B cell (primary cell): ENCODE data around the gene RAP1GAP2. TPM values are rescaled to one million over a fixed set of nuclear protein-coding genes. Genes with fewer than 3 reads are reported as not detected.

Experiments used
- ATAC-seq: fragments of 200-7000 bp; cut with Tn5 transposase; one replicate; pipeline ENCODE4 v1.10.0; 2021; ENCODE audit warnings: low read depth, mild to moderate bottlenecking, moderate number of reproducible peaks, moderate library complexity
- CTCF ChIA-PET: fragments of 350-600 bp; sonication (Branson Sonifier 250); formaldehyde crosslinking; loops from one replicate; lab custom pipeline; 2021; ENCODE audit warnings: antibody characterized with exemption, inconsistent platforms; lab: Charles Lee
- POLR2A ChIA-PET: fragments of 350-600 bp; sonication (Branson Sonifier 250); formaldehyde crosslinking; loops from one replicate; lab custom pipeline; 2021; ENCODE audit warnings: antibody characterized with exemption; lab: Charles Lee
- DNase-seq: peaks from one replicate; pipeline ENCODE4 v3.0.0; 2013
- H2AFZ ChIP-seq: 2 replicates; pipeline ENCODE4 v1.6.1; 2012; ENCODE audit warnings: mild to moderate bottlenecking, low read depth, low read length; ENCODE audit not compliant: insufficient read depth, poor library complexity, severe bottlenecking
- H3K27ac ChIP-seq, 2 donors: 1 replicate in 1 of 2; 2 replicates in 1 of 2; pipeline ENCODE4 v1.5.1; 2012 to 2013; ENCODE audit warnings: low read length in 2 of 2, mild to moderate bottlenecking in 2 of 2, moderate library complexity in 1 of 2
- H3K27me3 ChIP-seq, 4 experiments: fragments of 200-600 bp in 1 of 4; sonication (generic) in 1 of 4; replicated peaks in 1 of 4; 1 replicate in 2 of 4; 2 replicates in 2 of 4; pipeline versions ENCODE4 v1.6.1 to v1.7.0; 2013 to 2016; ENCODE audit warnings: low read length in 3 of 4, mild to moderate bottlenecking in 2 of 4, mixed read lengths in 1 of 4, moderate library complexity in 1 of 4; ENCODE audit not compliant: insufficient read depth in 4 of 4, control insufficient read depth in 3 of 4; ENCODE audit errors: control extremely low read depth in 1 of 4
- H3K36me3 ChIP-seq, 2 experiments: replicated peaks in 1 of 2; 1 replicate in 1 of 2; 2 replicates in 1 of 2; pipeline versions ENCODE4 v1.6.1 to v1.7.1; 2013; ENCODE audit warnings: low read length in 1 of 2; ENCODE audit not compliant: insufficient read depth in 2 of 2, control insufficient read depth in 1 of 2; ENCODE audit errors: control extremely low read depth in 1 of 2, extremely low read depth in 1 of 2
- H3K4me1 ChIP-seq, 2 donors: fragments of 200-600 bp in 1 of 2; sonication (generic) in 1 of 2; 1 replicate in 1 of 2; 2 replicates in 1 of 2; pipeline versions ENCODE4 v1.5.1 to v1.6.1; 2013 to 2017; ENCODE audit warnings: low read length in 2 of 2; ENCODE audit not compliant: control insufficient read depth in 2 of 2, insufficient read depth in 2 of 2
- H3K4me2 ChIP-seq: replicated peaks from 2 replicates; pipeline ENCODE3; 2012; ENCODE audit warnings: mild to moderate bottlenecking, low read depth, low read length; ENCODE audit not compliant: poor library complexity, severe bottlenecking
- H3K4me3 ChIP-seq, 5 experiments: fragments of 200-600 bp in 1 of 5; sonication (generic) in 1 of 5; 1 replicate in 3 of 5; 2 replicates in 2 of 5; pipeline versions ENCODE4 v1.5.1 to v1.7.0; 2011 to 2016; ENCODE audit warnings: low read length in 4 of 5, mild to moderate bottlenecking in 4 of 5, low read depth in 2 of 5, control low read depth in 1 of 5, moderate library complexity in 1 of 5; ENCODE audit not compliant: insufficient read depth in 1 of 5; ENCODE audit errors: control extremely low read depth in 1 of 5, extremely low read depth in 1 of 5
- H3K79me2 ChIP-seq: fragments of 200-600 bp; sonication (generic); one replicate; pipeline ENCODE4 v1.6.0; 2016; ENCODE audit warnings: low read length; ENCODE audit not compliant: control insufficient read depth, insufficient read depth
- H3K9ac ChIP-seq: fragments of 200-600 bp; sonication (generic); 2 replicates; pipeline ENCODE4 v1.6.1; 2017; ENCODE audit warnings: mild to moderate bottlenecking, low read length, moderate library complexity
- H3K9me3 ChIP-seq, 3 donors: one replicate each; pipeline versions ENCODE4 v1.6.1 to v1.7.1; 2013; ENCODE audit warnings: low read length in 2 of 3; ENCODE audit not compliant: control insufficient read depth in 2 of 3, insufficient read depth in 1 of 3; ENCODE audit errors: control extremely low read depth in 1 of 3
- H4K20me1 ChIP-seq: 2 replicates; pipeline ENCODE4 v1.6.0; 2012; ENCODE audit warnings: mild to moderate bottlenecking, low read length; ENCODE audit not compliant: insufficient read depth, control insufficient read depth, poor library complexity, severe bottlenecking
- H3K27ac Mint-ChIP-seq: one replicate; pipeline ENCODE4 v1.8.0; 2021; ENCODE audit warnings: mixed read lengths
- H3K27me3 Mint-ChIP-seq: one replicate; pipeline ENCODE4 v1.8.0; 2021; ENCODE audit warnings: mixed read lengths
- H3K4me1 Mint-ChIP-seq: one replicate; pipeline ENCODE4 v1.8.0; 2021; ENCODE audit warnings: mixed read lengths
- H3K4me3 Mint-ChIP-seq: one replicate; pipeline ENCODE4 v1.8.0; 2021; ENCODE audit warnings: mixed read lengths
- H3K9me3 Mint-ChIP-seq: one replicate; pipeline ENCODE4 v1.8.0; 2022; ENCODE audit warnings: mixed read lengths; ENCODE audit not compliant: insufficient read depth
- CTCF ChIP-seq: fragments of 200-600 bp; IDR thresholded peaks from one replicate; pipeline ENCODE4 v1.8.0; 2022; ENCODE audit warnings: antibody characterized with exemption, mild to moderate bottlenecking
- EZH2 ChIP-seq: IDR thresholded peaks from 2 replicates; pipeline ENCODE4 v1.6.1; 2012; ENCODE audit warnings: borderline replicate concordance, low read depth, mild to moderate bottlenecking, moderate library complexity, low read length; ENCODE audit not compliant: insufficient read depth, poor library complexity, severe bottlenecking
- WGBS: methylation state at CpG from one replicate; pipeline ENCODE4 v1.1.5; 2013; ENCODE audit warnings: missing lambda C conversion rate; ENCODE audit not compliant: insufficient coverage; 5-methylcytosine and 5-hydroxymethylcytosine counted together
- intact Hi-C: fragments of 100-400 bp; cut with micrococcal nuclease; formaldehyde crosslinking; loops from one replicate; pipeline ENCODE4 v1.10.0; 2022
- polyA plus RNA-seq: library from polyadenylated mRNA; depleted of rRNA; stranded (reverse); fragments of >200 nt; gene quantifications from 2 replicates; pipeline ENCODE4 v1.2.3, GENCODE V29; 2012
- total RNA-seq, 2 donors: library from RNA; stranded (reverse); fragments of 120-200 nt in 1 of 2; gene quantifications; 1 replicate in 1 of 2; 2 replicates in 1 of 2; pipeline versions ENCODE4 v1.2.3 to v1.2.4, GENCODE V29; 2013 to 2022

The RAP1GAP2 gene
- total and polyA plus RNA-seq, 2 donors (not counting 1 experiment from before 2014, with no cell fraction given) = 14.9 to 16.4 TPM

GRCh38 chr17:2871205-2871604, 75.0 kb downstream of the RAP1GAP2 start:
- ATAC-seq (no peak), DNase-seq (no peak)
- Mint-ChIP-seq H3K27me3 (no peaks in the 10 kb centered on the region), H3K4me1 (no peaks in the 10 kb centered on the region), H3K27ac (no peak overlapping the region), H3K9me3 (no peaks in the 10 kb centered on the region), H3K4me3 (no peak overlapping the region)
- Histone ChIP-seq H4K20me1 (peaks cover 6% of the 10 kb centered on the region), H2AFZ (no peak overlapping the region), H3K4me2 (no peak overlapping the region), H3K4me3 (no peak overlapping the region), H3K79me2 (peaks cover under 1% of the 10 kb centered on the region), H3K27me3 (no peaks in the 10 kb centered on the region), H3K9me3 (no peaks in the 10 kb centered on the region), H3K27ac (no peak overlapping the region), H3K36me3 (peaks cover 0 to 2% of the 10 kb centered on the region in 2 experiments), H3K9ac (no peak overlapping the region), H3K4me1 (no peaks in the 10 kb centered on the region)
- CTCF ChIA-PET = no interaction called here
- TF ChIP-seq EZH2 (no peak), CTCF (no peak)
- POLR2A ChIA-PET = no interaction called here
- 95% methylated on average over 6 of the region's 7 CpGs for WGBS
- intact Hi-C loops = no loop called here

GRCh38 chr17:2871720-2872119, 75.5 kb downstream of the RAP1GAP2 start:
- H3K27ac Mint-ChIP-seq = no peak overlapping the region

More at GRCh38 chr17:2871720-2872119, 75.5 kb downstream of the RAP1GAP2 start:
- 100% methylated on average over 4 of the region's 9 CpGs for WGBS
- ATAC-seq (no peak), DNase-seq (no peak)
- H3K36me3 ChIP-seq = peaks cover 0 to 2% of the 10 kb centered on the region in 2 experiments
- Mint-ChIP-seq H3K27me3 (no peaks in the 10 kb centered on the region), H3K4me3 (no peak overlapping the region), H3K9me3 (no peaks in the 10 kb centered on the region), H3K4me1 (no peaks in the 10 kb centered on the region)
- no peak overlapping the region for H3K4me2 ChIP-seq
- ChIA-PET POLR2A (no interaction called here), CTCF (no interaction called here)
- H3K4me1 ChIP-seq = no peaks in the 10 kb centered on the region
- H3K27me3 ChIP-seq = no peaks in the 10 kb centered on the region
- no peak overlapping the region for H3K27ac ChIP-seq
- no peak overlapping the region for H2AFZ ChIP-seq
- H3K79me2 ChIP-seq = no peaks in the 10 kb centered on the region
- TF ChIP-seq CTCF (no peak), EZH2 (no peak)
- H3K4me3 ChIP-seq = no peak overlapping the region
- no peak overlapping the region for H3K9ac ChIP-seq
- H4K20me1 ChIP-seq = peaks cover 5% of the 10 kb centered on the region
- no peaks in the 10 kb centered on the region for H3K9me3 ChIP-seq
- intact Hi-C loops = no loop called here
